ENCODE results near the gene MKNK2.
"Not testable (repeated sequence)": the region's sequence is repeated elsewhere in the genome, so short reads cannot be mapped to it uniquely, and the experiment has no call there.

The MKNK2 gene

DNA sequence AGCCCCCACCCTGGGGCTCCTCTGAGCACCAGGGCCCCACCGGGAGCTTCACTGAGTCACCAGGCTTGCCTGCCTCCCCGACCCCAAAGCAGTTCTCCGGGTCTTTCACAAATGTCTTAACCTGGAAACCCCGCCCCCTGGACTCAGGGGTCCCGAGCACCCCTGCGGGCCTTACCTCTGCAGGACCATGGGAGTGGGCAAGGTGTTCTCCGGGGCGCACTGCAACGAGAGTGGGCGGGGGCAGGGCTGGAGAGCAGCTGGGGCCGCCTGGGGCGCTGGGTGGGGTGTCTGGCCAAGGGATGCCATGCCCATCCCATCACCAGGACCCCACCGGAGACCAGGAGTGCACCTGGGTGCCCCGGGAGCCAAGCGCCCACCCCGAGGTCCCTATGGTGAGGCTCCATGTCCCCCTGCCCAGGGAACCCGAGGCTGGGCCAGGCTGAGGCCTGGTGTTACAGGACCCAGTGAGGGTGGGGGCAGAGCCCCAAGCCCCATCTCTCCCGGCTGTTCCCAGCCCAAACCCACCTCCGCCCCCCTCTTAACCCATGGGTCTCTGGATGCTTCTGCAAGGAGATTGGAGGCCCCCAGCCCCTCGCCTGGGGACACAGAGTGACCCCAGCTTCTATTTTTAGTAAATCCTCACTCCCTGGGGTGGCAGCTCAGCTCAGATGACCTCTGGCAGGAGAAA lies 10.9 kb downstream of the MKNK2 start:
- no peaks in the 10 kb centered on the region; the same call in 1 of the 2 replicates for H3K9me3 ChIP-seq (ENCODE audit: low read depth, low read length)
- H3K9ac ChIP-seq (ENCODE audit: insufficient read length): no peak overlapping the region
- H3K36me3 ChIP-seq (ENCODE audit: insufficient read depth, low read length): peaks cover 5% of the 10 kb centered on the region; the same call in 1 of the 2 replicates
- H3K27ac ChIP-seq: no peak overlapping the region
- DNase-seq (ENCODE audit: low read depth, low spot score): no peak
- H3K4me3 ChIP-seq: no peak overlapping the region
- TF ChIP-seq POLR2AphosphoS5 (IDR thresholded peaks at IDR 0.05; ENCODE audit: borderline replicate concordance, low read depth, low read length) (no peak), EZH2 (IDR thresholded peaks at IDR 0.05) (no peak), FOXP2 (optimal IDR thresholded peaks at IDR 0.05; ENCODE audit: control extremely low read depth, extremely low read length, insufficient read depth) (no peak)

DNA sequence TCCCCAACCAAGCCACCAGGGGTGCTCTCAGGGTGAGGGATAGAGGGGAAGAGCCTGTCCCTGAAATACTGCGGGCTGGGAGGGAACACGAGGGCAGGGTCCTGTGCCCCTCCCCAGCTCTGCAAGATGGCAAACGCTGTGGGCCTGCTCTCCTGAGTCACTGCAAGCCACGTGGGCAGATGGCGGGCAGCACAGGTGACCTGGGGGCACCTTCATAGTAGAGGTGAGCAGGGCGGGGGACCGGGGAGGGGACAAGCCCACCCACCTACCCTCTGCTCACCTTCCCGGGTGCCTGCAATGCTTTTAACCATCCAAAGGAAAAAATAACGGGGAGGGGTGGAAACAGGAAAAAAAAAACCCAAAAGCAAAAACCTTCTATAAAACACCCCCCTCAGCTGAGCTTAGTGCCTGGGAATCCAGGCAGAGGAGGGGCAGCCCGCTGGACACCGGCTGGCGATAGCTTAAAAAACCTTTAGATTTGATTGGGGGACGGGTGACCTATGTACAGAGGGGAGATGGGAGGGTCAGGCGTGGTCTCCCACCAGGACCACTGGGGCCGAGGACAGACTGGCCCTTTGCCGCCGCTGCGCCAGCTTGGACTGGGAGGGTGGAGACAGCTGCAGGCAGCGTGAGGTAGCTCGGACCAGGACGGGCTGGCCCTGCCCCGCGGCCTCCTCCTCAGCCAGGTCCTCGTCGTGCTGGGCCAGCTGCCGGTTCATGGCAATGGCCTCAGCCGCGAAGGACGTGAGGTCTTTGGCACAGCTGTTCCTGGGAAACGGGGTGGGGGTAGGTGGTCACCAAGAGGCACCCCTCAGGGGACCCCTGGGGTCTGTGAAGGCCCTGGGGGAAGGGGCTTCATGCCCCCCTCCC lies 11.7 kb downstream of the MKNK2 start:
- peaks cover 5% of the 10 kb centered on the region; the same call in 1 of the 2 replicates for H3K36me3 ChIP-seq (ENCODE audit: insufficient read depth, low read length)
- no peak for DNase-seq (ENCODE audit: low read depth, low spot score)
- H3K9me3 ChIP-seq (ENCODE audit: low read depth, low read length): no peaks in the 10 kb centered on the region; the same call in 1 of the 2 replicates
- H3K9ac ChIP-seq (ENCODE audit: insufficient read length): no peak overlapping the region
- TF ChIP-seq POLR2AphosphoS5 (IDR thresholded peaks at IDR 0.05; ENCODE audit: borderline replicate concordance, low read depth, low read length): no peak; the same call in 1 of the 2 replicates
- TF ChIP-seq FOXP2 (optimal IDR thresholded peaks at IDR 0.05; ENCODE audit: control extremely low read depth, extremely low read length, insufficient read depth): no peak
- TF ChIP-seq EZH2 (IDR thresholded peaks at IDR 0.05): no peak
- H3K27ac ChIP-seq: no peak overlapping the region
- H3K4me3 ChIP-seq: no peak overlapping the region

DNA sequence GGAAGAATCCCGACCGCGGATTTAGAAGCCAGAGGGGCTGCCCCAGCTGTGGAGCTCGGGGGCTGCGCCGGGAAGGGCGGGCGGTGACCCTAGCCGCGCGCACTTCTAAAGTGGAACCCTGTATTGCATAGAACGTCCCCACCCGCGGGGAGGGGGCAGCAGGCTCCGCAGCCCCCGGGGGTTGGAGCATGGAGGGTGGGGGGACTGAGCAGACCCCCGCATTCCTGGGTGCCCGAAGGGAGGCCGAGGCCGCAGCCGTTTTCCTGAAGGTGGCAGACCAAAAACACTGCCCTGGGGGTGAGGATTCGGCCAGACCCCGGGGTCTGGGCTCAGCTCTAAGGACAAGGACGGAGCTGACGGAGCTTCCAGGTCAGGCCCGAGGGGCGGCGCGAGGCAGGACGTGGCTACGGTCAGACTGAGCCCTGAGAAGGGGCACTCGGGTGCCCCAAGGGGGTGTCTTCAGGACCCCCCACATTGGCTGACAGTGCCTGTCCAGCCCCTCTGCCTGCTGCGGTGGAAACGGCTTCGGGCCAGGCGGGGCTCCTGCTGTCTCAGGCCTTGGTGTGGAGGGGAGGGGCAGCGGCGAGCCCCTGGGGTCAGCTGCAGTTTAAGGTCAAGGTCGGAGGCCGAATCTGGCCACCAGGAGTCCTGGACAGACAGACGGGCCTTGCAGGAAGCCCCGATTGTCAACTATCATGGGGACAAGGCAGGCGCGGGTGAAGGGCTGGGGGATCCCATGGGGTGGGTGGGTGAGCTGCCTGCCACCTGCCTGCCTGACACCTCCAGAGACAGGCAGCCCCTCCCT lies 12.6 kb downstream of the MKNK2 start:
- no peak for DNase-seq (ENCODE audit: low read depth, low spot score)
- no peaks in the 10 kb centered on the region; the same call in 1 of the 2 replicates for H3K9me3 ChIP-seq (ENCODE audit: low read depth, low read length)
- H3K36me3 ChIP-seq (ENCODE audit: insufficient read depth, low read length): peaks cover 5% of the 10 kb centered on the region; the same call in 1 of the 2 replicates
- no peak for TF ChIP-seq EZH2 (IDR thresholded peaks at IDR 0.05)
- TF ChIP-seq POLR2AphosphoS5 (IDR thresholded peaks at IDR 0.05; ENCODE audit: borderline replicate concordance, low read depth, low read length): no peak
- no peak for TF ChIP-seq FOXP2 (optimal IDR thresholded peaks at IDR 0.05; ENCODE audit: control extremely low read depth, extremely low read length, insufficient read depth)
- H3K9ac ChIP-seq (ENCODE audit: insufficient read length): no peak overlapping the region
- H3K27ac ChIP-seq: no peak overlapping the region
- no peak overlapping the region for H3K4me3 ChIP-seq

DNA sequence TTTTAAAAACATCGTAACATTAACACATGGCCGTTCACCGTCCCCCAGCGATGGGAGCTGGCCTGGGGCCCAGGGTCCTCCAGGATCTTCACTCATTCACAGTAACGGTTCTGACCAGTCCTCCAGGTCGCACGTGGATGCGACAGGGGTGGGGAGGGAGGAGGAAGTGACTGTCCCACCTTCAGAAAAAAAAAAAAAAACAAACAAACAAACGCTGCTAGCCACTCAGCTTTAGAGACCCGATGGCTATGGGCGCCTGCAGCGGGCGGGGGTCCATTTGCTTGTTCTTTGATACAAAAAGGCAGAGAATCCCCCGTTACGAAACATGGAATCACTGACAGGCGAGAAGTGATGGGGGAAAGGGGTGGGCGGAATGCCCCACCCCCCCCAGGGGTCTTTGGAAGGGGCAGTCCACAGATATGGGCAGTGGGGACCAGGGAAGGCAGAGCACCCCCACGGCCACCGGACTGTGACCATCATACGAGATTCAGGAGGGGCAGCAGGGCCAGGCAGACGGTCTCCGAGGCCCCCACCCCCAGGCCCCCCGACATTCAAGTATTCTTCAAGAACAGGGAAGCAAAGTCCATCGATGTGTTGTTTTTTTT lies 13.3 kb downstream of the MKNK2 start:
- no peak for DNase-seq (ENCODE audit: low read depth, low spot score)
- H3K9ac ChIP-seq (ENCODE audit: insufficient read length): no peak overlapping the region
- H3K27ac ChIP-seq: peak overlapping the region; percentile 53; the same call in 1 of the 2 replicates
- H3K4me3 ChIP-seq: no peak overlapping the region
- H3K9me3 ChIP-seq (ENCODE audit: low read depth, low read length): no peaks in the 10 kb centered on the region; the same call in 1 of the 2 replicates
- peaks cover 5% of the 10 kb centered on the region; the same call in 1 of the 2 replicates for H3K36me3 ChIP-seq (ENCODE audit: insufficient read depth, low read length)
- TF ChIP-seq EZH2 (IDR thresholded peaks at IDR 0.05) (no peak), POLR2AphosphoS5 (IDR thresholded peaks at IDR 0.05; ENCODE audit: borderline replicate concordance, low read depth, low read length) (no peak), FOXP2 (optimal IDR thresholded peaks at IDR 0.05; ENCODE audit: control extremely low read depth, extremely low read length, insufficient read depth) (no peak)

DNA sequence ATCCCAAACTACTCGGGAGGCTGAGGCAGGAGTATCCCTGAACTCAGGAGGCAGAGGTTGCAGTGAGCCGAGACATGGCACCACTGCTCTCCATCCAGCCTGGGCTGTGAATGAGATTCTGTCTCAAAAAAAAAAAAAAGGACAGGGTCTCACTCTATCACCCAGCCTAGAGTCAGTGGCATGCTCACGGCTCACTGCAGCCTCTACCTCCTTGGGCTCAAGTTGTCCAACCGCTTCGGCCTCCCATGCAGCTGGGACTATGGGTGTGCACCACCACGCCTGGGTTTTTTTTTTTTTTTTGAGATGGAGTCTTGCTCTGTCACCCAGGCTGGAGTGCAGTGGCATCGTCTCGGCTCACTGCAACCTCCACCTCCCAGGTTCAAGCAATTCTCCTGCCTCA lies 14.6 kb downstream of the MKNK2 start:
- no peak overlapping the region for H3K27ac ChIP-seq
- H3K36me3 ChIP-seq (ENCODE audit: insufficient read depth, low read length): peaks cover 5% of the 10 kb centered on the region; the same call in 1 of the 2 replicates
- H3K9ac ChIP-seq (ENCODE audit: insufficient read length): no peak overlapping the region
- TF ChIP-seq EZH2 (IDR thresholded peaks at IDR 0.05) (no peak), FOXP2 (optimal IDR thresholded peaks at IDR 0.05; ENCODE audit: control extremely low read depth, extremely low read length, insufficient read depth) (no peak)
- no peak for DNase-seq (ENCODE audit: low read depth, low spot score)
- no peak overlapping the region for H3K4me3 ChIP-seq
- H3K9me3 ChIP-seq (ENCODE audit: low read depth, low read length): no peaks in the 10 kb centered on the region; the same call in 1 of the 2 replicates

DNA sequence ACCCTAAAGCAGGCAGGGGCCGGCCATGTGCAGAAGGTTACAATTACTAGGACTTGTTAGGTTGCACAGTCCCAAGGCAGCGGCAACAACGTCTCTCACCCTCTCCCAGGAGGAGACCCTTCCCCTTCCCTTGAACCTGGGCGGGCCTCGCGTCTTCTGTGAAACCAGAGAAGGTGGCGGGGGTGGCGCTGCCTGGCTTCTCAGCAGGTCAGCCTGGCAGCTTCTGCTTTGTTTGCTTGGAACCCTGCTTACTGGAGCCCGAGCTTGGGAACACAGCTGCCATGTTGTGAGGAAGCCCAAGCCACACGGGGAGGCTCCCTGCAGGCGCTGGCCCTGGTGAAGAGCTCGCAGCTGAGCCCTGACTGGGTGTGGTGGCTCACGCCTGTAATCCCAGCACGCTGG lies 15.5 kb downstream of the MKNK2 start:
- TF ChIP-seq POLR2AphosphoS5 (IDR thresholded peaks at IDR 0.05; ENCODE audit: borderline replicate concordance, low read depth, low read length): no peak
- TF ChIP-seq FOXP2 (optimal IDR thresholded peaks at IDR 0.05; ENCODE audit: control extremely low read depth, extremely low read length, insufficient read depth): no peak
- no peak for TF ChIP-seq EZH2 (IDR thresholded peaks at IDR 0.05)
- no peak overlapping the region for H3K4me3 ChIP-seq
- no peak for DNase-seq (ENCODE audit: low read depth, low spot score)
- no peak overlapping the region for H3K9ac ChIP-seq (ENCODE audit: insufficient read length)
- H3K9me3 ChIP-seq (ENCODE audit: low read depth, low read length): no peaks in the 10 kb centered on the region; the same call in 1 of the 2 replicates
- peaks cover under 1% of the 10 kb centered on the region; the same call in 1 of the 2 replicates for H3K36me3 ChIP-seq (ENCODE audit: insufficient read depth, low read length)
- H3K27ac ChIP-seq: no peak overlapping the region

DNA sequence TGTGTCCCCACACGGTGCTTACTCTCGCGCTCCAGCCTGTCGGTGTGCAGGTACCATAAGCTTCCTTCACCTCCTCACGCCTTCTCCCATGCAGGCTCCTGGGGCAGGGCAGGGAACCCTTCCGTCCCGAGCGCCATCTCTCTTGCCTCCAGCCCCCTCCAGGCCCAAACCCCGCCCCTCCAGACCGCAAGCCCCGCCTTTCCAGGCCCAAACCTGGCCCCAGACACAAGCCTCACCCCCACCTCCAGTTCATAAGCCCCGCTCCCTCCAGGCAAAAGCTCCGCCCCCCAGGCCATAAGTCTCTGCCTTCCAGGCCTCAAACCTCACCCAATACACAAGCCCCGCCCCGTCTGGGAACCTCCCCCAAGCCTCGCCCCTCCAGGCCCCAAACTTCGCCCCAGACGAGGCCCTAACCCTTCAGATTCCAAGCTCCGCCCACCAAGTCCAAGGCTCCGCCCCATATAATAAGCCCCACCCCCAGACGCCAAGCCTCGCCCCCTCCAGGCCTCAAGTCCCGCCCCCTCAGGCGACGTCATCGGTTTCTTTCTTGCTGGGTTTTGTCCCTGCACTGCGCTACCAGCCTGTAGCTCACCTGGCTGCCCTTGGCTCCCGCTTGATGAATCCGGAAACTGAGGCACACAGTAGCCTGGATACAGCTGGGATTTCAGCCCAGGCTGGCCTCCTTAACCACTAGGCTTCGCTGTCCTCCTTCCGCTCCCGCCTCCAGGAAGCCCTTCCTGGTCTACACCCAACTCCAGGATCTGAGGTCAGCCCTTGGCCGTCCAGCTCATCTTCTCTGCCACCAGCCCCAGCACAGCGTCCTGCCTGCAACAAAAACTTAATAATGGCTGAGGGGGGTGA lies 16.1 kb downstream of the MKNK2 start:
- no peak for DNase-seq (ENCODE audit: low read depth, low spot score)
- Histone ChIP-seq H3K36me3 (ENCODE audit: insufficient read depth, low read length) (no peaks in the 10 kb centered on the region; the same call in 1 of the 2 replicates), H3K4me3 (no peak overlapping the region), H3K27ac (no peak overlapping the region), H3K9me3 (ENCODE audit: low read depth, low read length) (no peaks in the 10 kb centered on the region; the same call in 1 of the 2 replicates), H3K9ac (ENCODE audit: insufficient read length) (no peak overlapping the region)
- TF ChIP-seq POLR2AphosphoS5 (IDR thresholded peaks at IDR 0.05; ENCODE audit: borderline replicate concordance, low read depth, low read length) (no peak), FOXP2 (optimal IDR thresholded peaks at IDR 0.05; ENCODE audit: control extremely low read depth, extremely low read length, insufficient read depth) (no peak), EZH2 (IDR thresholded peaks at IDR 0.05) (no peak)

DNA sequence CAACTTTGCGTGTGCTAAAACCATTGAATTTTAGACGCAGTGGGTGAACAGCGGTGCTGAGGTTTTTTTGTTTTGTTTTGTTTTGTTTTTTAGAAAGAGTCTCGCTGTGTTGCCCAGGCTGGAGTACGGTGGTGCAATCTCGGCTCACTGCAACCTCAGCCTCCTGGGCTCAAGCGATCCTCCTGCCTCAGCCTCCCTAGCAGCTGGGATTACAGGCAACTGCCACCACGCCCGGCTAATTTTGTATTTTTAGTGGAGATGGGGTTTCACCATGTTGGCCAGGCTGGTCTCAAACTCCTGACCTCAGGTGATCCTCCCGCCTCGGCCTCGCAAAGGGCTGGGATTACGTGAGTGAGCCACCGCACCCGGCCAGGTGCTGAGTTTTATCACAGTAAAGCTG lies 16.8 kb downstream of the MKNK2 start:
- not testable (repeated sequence) for H3K4me3 ChIP-seq; H3K36me3 ChIP-seq (ENCODE audit: insufficient read depth, low read length); H3K9me3 ChIP-seq (ENCODE audit: low read depth, low read length); DNase-seq (ENCODE audit: low read depth, low spot score); H3K27ac ChIP-seq; H3K9ac ChIP-seq (ENCODE audit: insufficient read length)

Data from SK-N-MC (cell line).